Left lung (tissue), 10 donors: ENCODE data around the gene ENOX2. TPM values are rescaled to one million over a fixed set of nuclear protein-coding genes. Genes with fewer than 3 reads are reported as not detected.

Experiments
- ATAC-seq: fragments of 200-7000 bp; cut with Tn5 transposase; one replicate; pipeline ENCODE4 v1.9.1; 2020; ENCODE audit warnings: moderate library complexity
- DNase-seq, 4 donors: peaks; one replicate each; pipeline ENCODE4 v3.0.0-alpha.2; 2013 to 2020
- H3K27ac ChIP-seq, 2 donors: fragments of 200-600 bp; sonication (generic) in 1 of 2; one replicate each; pipeline versions ENCODE4 v1.5.0 to v1.8.0; 2020 to 2021
- H3K27me3 ChIP-seq, 2 donors: fragments of 200-600 bp; sonication (generic) in 1 of 2; one replicate each; pipeline versions ENCODE4 v1.5.0 to v1.8.0; 2020 to 2021
- H3K36me3 ChIP-seq, 2 donors: fragments of 200-600 bp; sonication (generic) in 1 of 2; one replicate each; pipeline versions ENCODE4 v1.5.0 to v1.8.0; 2020 to 2021
- H3K4me1 ChIP-seq, 2 donors: fragments of 200-600 bp; one replicate each; pipeline ENCODE4 v1.8.0; 2021
- H3K4me3 ChIP-seq, 2 donors: fragments of 200-600 bp; sonication (generic) in 1 of 2; one replicate each; pipeline versions ENCODE4 v1.5.0 to v1.8.0; 2020 to 2021; ENCODE audit warnings: mild to moderate bottlenecking in 1 of 2
- H3K9me3 ChIP-seq, 2 donors: fragments of 200-600 bp; sonication (generic) in 1 of 2; one replicate each; pipeline versions ENCODE4 v1.5.0 to v1.8.0; 2020 to 2021
- CTCF ChIP-seq, 2 donors: fragments of 200-600 bp; sonication (generic) in 1 of 2; IDR thresholded peaks; one replicate each; pipeline versions ENCODE4 v1.5.0 to v1.8.0; 2021; ENCODE audit warnings: antibody characterized with exemption in 2 of 2
- intact Hi-C, 2 donors: fragments of 100-400 bp; cut with DNase I; formaldehyde crosslinking; loops; one replicate each; pipeline versions ENCODE4 v1.11.2 to v1.14.2; 2022
- polyA plus RNA-seq, 6 donors: library from polyadenylated mRNA; unstranded; fragments of 120-200 nt; gene quantifications; one replicate each; pipeline ENCODE4 v1.2.1, GENCODE V29; 2013; ENCODE audit not compliant: insufficient read length in 6 of 6
- total RNA-seq, 2 donors: library from RNA; stranded (reverse); fragmentation: NEBNext Ultra II Directional; extraction: Animal tissue kit (Norgen Biotek cat#: 25700); gene quantifications; one replicate each; pipeline ENCODE4 v1.2.1, GENCODE V29; 2021
- donor health status: DM: no; HTN: yes; CAD: no.
- donor health status: DM: no; HTN: no; CAD: no.

ENOX2 gene
- total and polyA plus RNA-seq, 8 donors = 2.0 to 13.4 (median 11.0) TPM

GRCh38 chrX:130623518-130623917, 279.5 kb downstream of the ENOX2 start:
- no peak for DNase-seq
- no peak for ATAC-seq
- Histone ChIP-seq H3K9me3 (no peaks in the 10 kb centered on the region), H3K27ac (no peak overlapping the region), H3K27me3 (no peaks in the 10 kb centered on the region), H3K4me3 (no peak overlapping the region), H3K4me1 (no peaks in the 10 kb centered on the region), H3K36me3 (no peaks in the 10 kb centered on the region)
- intact Hi-C loops = no loop called here
- no peak for TF ChIP-seq CTCF (IDR thresholded peaks at IDR 0.05)

GRCh38 chrX:130615941-130616340, 287.1 kb downstream of the ENOX2 start:
- TF ChIP-seq CTCF (IDR thresholded peaks at IDR 0.05) = no peak
- ATAC-seq (no peak), DNase-seq (no peak)
- H3K27ac ChIP-seq = no peak overlapping the region
- intact Hi-C loops = no loop called here
- H3K9me3 ChIP-seq = no peaks in the 10 kb centered on the region
- H3K4me3 ChIP-seq = no peak overlapping the region
- no peaks in the 10 kb centered on the region for H3K27me3 ChIP-seq
- no peaks in the 10 kb centered on the region for H3K4me1 ChIP-seq
- H3K36me3 ChIP-seq = no peaks in the 10 kb centered on the region

GRCh38 chrX:130607431-130607830, 295.6 kb downstream of the ENOX2 start:
- DNase-seq = no peak
- H3K27ac ChIP-seq = no peak overlapping the region
- intact Hi-C loops = no loop called here
- ATAC-seq = no peak
- no peaks in the 10 kb centered on the region for H3K4me1 ChIP-seq
- no peak overlapping the region for H3K4me3 ChIP-seq
- TF ChIP-seq CTCF (IDR thresholded peaks at IDR 0.05) = no peak
- H3K9me3 ChIP-seq = no peaks in the 10 kb centered on the region
- no peaks in the 10 kb centered on the region for H3K36me3 ChIP-seq
- H3K27me3 ChIP-seq = no peaks in the 10 kb centered on the region

GRCh38 chrX:130606425-130606824, 296.6 kb downstream of the ENOX2 start:
- H3K36me3 ChIP-seq = no peaks in the 10 kb centered on the region
- no peak overlapping the region for H3K27ac ChIP-seq
- H3K4me1 ChIP-seq = no peaks in the 10 kb centered on the region
- DNase-seq = no peak
- no peaks in the 10 kb centered on the region for H3K9me3 ChIP-seq
- no peak overlapping the region for H3K4me3 ChIP-seq
- intact Hi-C loops = no loop called here
- no peak for TF ChIP-seq CTCF (IDR thresholded peaks at IDR 0.05)
- H3K27me3 ChIP-seq = no peaks in the 10 kb centered on the region
- no peak for ATAC-seq

- intact Hi-C loops = no loop called here
- DNase-seq = no peak
- TF ChIP-seq CTCF (IDR thresholded peaks at IDR 0.05) = no peak
- H3K4me3 ChIP-seq = no peak overlapping the region
- no peak overlapping the region for H3K27ac ChIP-seq
- no peaks in the 10 kb centered on the region for H3K4me1 ChIP-seq
- no peak for ATAC-seq
- no peaks in the 10 kb centered on the region for H3K9me3 ChIP-seq
- no peaks in the 10 kb centered on the region for H3K36me3 ChIP-seq
- H3K27me3 ChIP-seq = no peaks in the 10 kb centered on the region
These were observed 298.1 kb downstream of the ENOX2 start for GRCh38 chrX:130604882-130605281.
